ENCODE measurements around the gene TRANK1. TPM values are rescaled to one million over a fixed set of nuclear protein-coding genes. Genes with fewer than 3 reads are reported as not detected.
"Not testable (repeated sequence)": the region's sequence is repeated elsewhere in the genome, so short reads cannot be mapped to it uniquely, and the experiment has no call there.

The TRANK1 gene
- total and polyA plus RNA-seq, 4 experiments from 2014 or later = 9.6 to 155 (median 97.3) TPM

GRCh38 chr3:36969540-36970432, 24.9 kb upstream of the TRANK1 start:
- Mint-ChIP-seq H3K9me3 (no peaks in the 10 kb centered on the region), H3K27me3 (no peaks in the 10 kb centered on the region), H3K36me3 (peaks cover 1 to 3% of the 10 kb centered on the region in 2 donors), H3K4me3 (peak overlapping the region in 5 of 8 donors; percentile 4 to 58 (median 29)), H3K4me1 (peaks cover 14 to 31% (median 25%) of the 10 kb centered on the region in 4 donors), H3K27ac (peak overlapping the region; percentile 49 to 94 (median 87))
- H3K27me3 ChIP-seq (ENCODE audit: insufficient read depth, low read length) = no peaks in the 10 kb centered on the region
- ChIA-PET POLR2A (ENCODE audit: partially characterized antibody) (interaction anchor here (0.8 to 2.4 kb wide), 4 partner anchors 8 to 25 kb away, joined by 3 to 16 read pairs (median 5); partner anchors contain the start of genes EPM2AIP1, MLH1 and TRANK1), CTCF (ENCODE audit: partially characterized antibody) (interaction anchor here (0.7 to 4.5 kb wide), 4 partner anchors 11 to 64 kb away, joined by 3 to 34 read pairs (median 4); no protein-coding TSS in a partner anchor)
- peaks cover 24% of the 10 kb centered on the region for H3K4me1 ChIP-seq (ENCODE audit: insufficient read depth, low read length)
- no peaks in the 10 kb centered on the region for H3K9me3 ChIP-seq (ENCODE audit: control insufficient read depth in 1 of 2, low read length in 2 of 2)
- H3K36me3 ChIP-seq (ENCODE audit: insufficient read depth, low read length) = no peaks in the 10 kb centered on the region
- peak; percentile 43 to 83 (median 57) for DNase-seq
- H3K4me3 ChIP-seq (ENCODE audit: low read length in 2 of 2) = no peak overlapping the region
- intact Hi-C loops (cut with micrococcal nuclease) = loop anchor here (2.0 kb wide), 1 partner anchor 23 kb away; the partner anchor contains the start of genes EPM2AIP1 and MLH1
- H3K27ac ChIP-seq (ENCODE audit: low read depth, low read length) = peak overlapping the region; percentile 37

- no peaks in the 10 kb centered on the region for H3K27me3 ChIP-seq (ENCODE audit: insufficient read depth, low read length)
- Mint-ChIP-seq H3K4me1 (peaks cover 14 to 28% (median 25%) of the 10 kb centered on the region in 4 donors), H3K27ac (peak overlapping the region in 6 of 7 donors; percentile 49 to 87 (median 72)), H3K9me3 (no peaks in the 10 kb centered on the region), H3K36me3 (peaks cover 0 to 3% of the 10 kb centered on the region in 2 donors), H3K4me3 (peak overlapping the region in 1 of 8 donors; percentile 15), H3K27me3 (no peaks in the 10 kb centered on the region)
- peaks cover 23% of the 10 kb centered on the region for H3K4me1 ChIP-seq (ENCODE audit: insufficient read depth, low read length)
- H3K4me3 ChIP-seq (ENCODE audit: low read length in 2 of 2) = no peak overlapping the region
- intact Hi-C loops (cut with micrococcal nuclease) = no loop called here
- H3K9me3 ChIP-seq (ENCODE audit: control insufficient read depth in 1 of 2, low read length in 2 of 2) = no peaks in the 10 kb centered on the region
- no peak for DNase-seq
- POLR2A ChIA-PET (ENCODE audit: partially characterized antibody) = interaction anchor here (1.2 to 2.4 kb wide), 3 partner anchors 10 to 24 kb away, joined by 3 to 16 read pairs (median 7); partner anchors contain the start of genes EPM2AIP1, MLH1 and TRANK1
- H3K36me3 ChIP-seq (ENCODE audit: insufficient read depth, low read length) = no peaks in the 10 kb centered on the region
- H3K27ac ChIP-seq (ENCODE audit: low read depth, low read length) = no peak overlapping the region
- CTCF ChIA-PET (ENCODE audit: partially characterized antibody) = interaction anchor here (0.7 to 4.5 kb wide), 3 partner anchors 10 to 64 kb away, joined by 3 to 34 read pairs (median 4); no protein-coding TSS in a partner anchor
Observed at GRCh38 chr3:36969085-36969484, 24.2 kb upstream of the TRANK1 start.

GRCh38 chr3:36965440-36965839, 20.6 kb upstream of the TRANK1 start:
- no peaks in the 10 kb centered on the region for H3K36me3 ChIP-seq (ENCODE audit: insufficient read depth, low read length)
- CTCF ChIA-PET (ENCODE audit: partially characterized antibody) = no interaction called here
- H3K36me3 Mint-ChIP-seq = no peaks in the 10 kb centered on the region
- no peak overlapping the region for H3K27ac ChIP-seq (ENCODE audit: low read depth, low read length)
- H3K4me1 Mint-ChIP-seq = peaks cover 9 to 15% (median 14%) of the 10 kb centered on the region in 4 donors
- peaks cover 13% of the 10 kb centered on the region for H3K4me1 ChIP-seq (ENCODE audit: insufficient read depth, low read length)
- intact Hi-C loops (cut with micrococcal nuclease) = no loop called here
- H3K9me3 ChIP-seq (ENCODE audit: control insufficient read depth in 1 of 2, low read length in 2 of 2) = no peaks in the 10 kb centered on the region
- no peak overlapping the region for H3K4me3 Mint-ChIP-seq
- H3K27me3 Mint-ChIP-seq = no peaks in the 10 kb centered on the region
- DNase-seq = no peak
- POLR2A ChIA-PET (ENCODE audit: partially characterized antibody) = no interaction called here
- no peak overlapping the region for H3K27ac Mint-ChIP-seq
- H3K9me3 Mint-ChIP-seq = no peaks in the 10 kb centered on the region
- H3K4me3 ChIP-seq (ENCODE audit: low read length in 2 of 2) = no peak overlapping the region
- no peaks in the 10 kb centered on the region for H3K27me3 ChIP-seq (ENCODE audit: insufficient read depth, low read length)

- no peak overlapping the region for H3K27ac ChIP-seq (ENCODE audit: low read depth, low read length)
- H3K4me3 ChIP-seq (ENCODE audit: low read length in 2 of 2) = no peak overlapping the region
- CTCF ChIA-PET (ENCODE audit: partially characterized antibody) = interaction anchor here (1.1 kb wide), 1 partner anchor 8 kb away, joined by 5 read pairs; no protein-coding TSS in a partner anchor
- Mint-ChIP-seq H3K27ac (no peak overlapping the region), H3K27me3 (no peaks in the 10 kb centered on the region), H3K9me3 (no peaks in the 10 kb centered on the region), H3K4me1 (peaks cover 6 to 11% (median 10%) of the 10 kb centered on the region in 4 donors), H3K36me3 (no peaks in the 10 kb centered on the region), H3K4me3 (no peak overlapping the region)
- H3K27me3 ChIP-seq (ENCODE audit: insufficient read depth, low read length) = no peaks in the 10 kb centered on the region
- no peaks in the 10 kb centered on the region for H3K36me3 ChIP-seq (ENCODE audit: insufficient read depth, low read length)
- POLR2A ChIA-PET (ENCODE audit: partially characterized antibody) = no interaction called here
- H3K9me3 ChIP-seq (ENCODE audit: control insufficient read depth in 1 of 2, low read length in 2 of 2) = no peaks in the 10 kb centered on the region
- H3K4me1 ChIP-seq (ENCODE audit: insufficient read depth, low read length) = peaks cover 6% of the 10 kb centered on the region
- DNase-seq = no peak
- intact Hi-C loops (cut with micrococcal nuclease) = no loop called here
Observed at GRCh38 chr3:36964817-36965216, 20.0 kb upstream of the TRANK1 start.

- POLR2A ChIA-PET (ENCODE audit: partially characterized antibody) = no interaction called here
- Histone ChIP-seq H3K4me3 (ENCODE audit: low read length in 2 of 2) (no peak overlapping the region), H3K27ac (ENCODE audit: low read depth, low read length) (no peak overlapping the region), H3K27me3 (ENCODE audit: insufficient read depth, low read length) (no peaks in the 10 kb centered on the region), H3K36me3 (ENCODE audit: insufficient read depth, low read length) (no peaks in the 10 kb centered on the region), H3K4me1 (ENCODE audit: insufficient read depth, low read length) (peaks cover 3% of the 10 kb centered on the region), H3K9me3 (ENCODE audit: control insufficient read depth in 1 of 2, low read length in 2 of 2) (no peaks in the 10 kb centered on the region)
- intact Hi-C loops (cut with micrococcal nuclease) = no loop called here
- H3K4me3 Mint-ChIP-seq = no peak overlapping the region
- H3K36me3 Mint-ChIP-seq = no peaks in the 10 kb centered on the region
- H3K9me3 Mint-ChIP-seq = no peaks in the 10 kb centered on the region
- no peak for DNase-seq
- no peak overlapping the region for H3K27ac Mint-ChIP-seq
- no peaks in the 10 kb centered on the region for H3K27me3 Mint-ChIP-seq
- H3K4me1 Mint-ChIP-seq = peaks cover 3 to 6% (median 5%) of the 10 kb centered on the region in 4 donors
- CTCF ChIA-PET (ENCODE audit: partially characterized antibody) = interaction anchor here (1.1 kb wide), 1 partner anchor 9 kb away, joined by 5 read pairs; no protein-coding TSS in a partner anchor
Observed at GRCh38 chr3:36964331-36964730, 19.5 kb upstream of the TRANK1 start.

DNA sequence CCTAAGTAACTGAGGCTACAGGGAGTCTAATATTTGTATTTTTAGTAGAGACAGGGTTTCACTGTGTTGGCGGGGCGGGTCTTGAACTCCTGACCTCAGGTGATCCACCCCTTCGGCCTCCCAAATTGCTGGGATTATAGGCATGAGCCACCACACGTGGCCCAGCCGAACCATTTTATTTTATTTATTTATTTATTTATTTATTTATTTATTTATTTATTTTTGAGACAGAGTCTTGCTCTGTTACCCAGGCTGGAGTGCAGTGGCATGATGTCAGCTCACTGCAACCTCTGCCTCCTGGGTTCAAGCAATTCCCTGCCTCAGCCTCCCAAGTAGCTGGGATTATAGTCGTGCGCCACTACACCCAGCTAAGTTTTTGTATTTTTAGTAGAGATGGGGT, 18.2 kb upstream of the TRANK1 start:
- H3K27me3 Mint-ChIP-seq; H3K9me3 Mint-ChIP-seq; H3K36me3 Mint-ChIP-seq; H3K27me3 ChIP-seq (ENCODE audit: insufficient read depth, low read length); H3K4me1 ChIP-seq (ENCODE audit: insufficient read depth, low read length); H3K36me3 ChIP-seq (ENCODE audit: insufficient read depth, low read length); H3K4me3 Mint-ChIP-seq; H3K4me3 ChIP-seq (ENCODE audit: low read length in 2 of 2); H3K27ac Mint-ChIP-seq; intact Hi-C loops (cut with micrococcal nuclease); H3K27ac ChIP-seq (ENCODE audit: low read depth, low read length); CTCF ChIA-PET (ENCODE audit: partially characterized antibody); DNase-seq; H3K9me3 ChIP-seq (ENCODE audit: control insufficient read depth in 1 of 2, low read length in 2 of 2): not testable (repeated sequence)
- POLR2A ChIA-PET (ENCODE audit: partially characterized antibody) = interaction anchor here (1.0 to 1.4 kb wide), 2 partner anchors 30 to 98 kb away, joined by 4 to 6 read pairs; partner anchors contain the start of genes EPM2AIP1 and MLH1
- peaks cover 8 to 10% (median 9%) of the 10 kb centered on the region in 4 donors for H3K4me1 Mint-ChIP-seq

DNA sequence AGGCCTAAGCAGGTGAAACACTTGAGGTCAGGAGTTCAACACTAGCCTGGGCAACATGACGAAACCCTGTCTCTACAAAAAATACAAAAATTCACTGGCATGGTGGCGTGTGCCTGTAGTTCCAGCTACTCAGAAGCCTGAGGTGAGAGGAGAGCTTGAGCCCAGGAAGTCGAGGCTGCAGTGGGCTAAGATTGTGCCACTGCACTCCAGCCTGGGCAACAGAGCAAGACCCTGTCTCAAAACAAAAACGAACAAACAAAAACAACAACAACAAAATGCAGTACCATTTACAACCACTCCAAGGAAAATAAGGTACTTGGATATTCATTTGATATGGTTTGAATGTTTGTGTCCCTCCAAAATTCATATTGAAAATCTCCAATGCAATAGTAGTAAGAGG, 15.6 kb upstream of the TRANK1 start:
- Histone ChIP-seq H3K4me3 (ENCODE audit: low read length in 2 of 2) (no peak overlapping the region), H3K36me3 (ENCODE audit: insufficient read depth, low read length) (no peaks in the 10 kb centered on the region), H3K9me3 (ENCODE audit: control insufficient read depth in 1 of 2, low read length in 2 of 2) (no peaks in the 10 kb centered on the region), H3K27me3 (ENCODE audit: insufficient read depth, low read length) (no peaks in the 10 kb centered on the region), H3K4me1 (ENCODE audit: insufficient read depth, low read length) (peaks cover 9% of the 10 kb centered on the region), H3K27ac (ENCODE audit: low read depth, low read length) (no peak overlapping the region)
- Mint-ChIP-seq H3K4me3 (no peak overlapping the region), H3K9me3 (no peaks in the 10 kb centered on the region), H3K4me1 (peaks cover 11 to 12% (median 12%) of the 10 kb centered on the region in 4 donors), H3K27ac (no peak overlapping the region), H3K36me3 (no peaks in the 10 kb centered on the region), H3K27me3 (no peaks in the 10 kb centered on the region)
- intact Hi-C loops (cut with micrococcal nuclease) = no loop called here
- CTCF ChIA-PET (ENCODE audit: partially characterized antibody) = interaction anchor here (0.7 to 7.4 kb wide), 10 partner anchors 8 to 96 kb away, joined by 3 to 100 read pairs (median 25); partner anchors contain the start of genes EPM2AIP1, MLH1 and TRANK1
- no peak for DNase-seq
- POLR2A ChIA-PET (ENCODE audit: partially characterized antibody) = interaction anchor here (1.5 kb wide), 1 partner anchor 17 kb away, joined by 3 read pairs; no protein-coding TSS in a partner anchor
